ENCODE measurements around the gene MDC1. TPM values are rescaled to one million over a fixed set of nuclear protein-coding genes. Genes with fewer than 3 reads are reported as not detected.

MDC1 gene
- total and polyA plus RNA-seq, 2 of the 13 experiments (the other 11 are each of a cell fraction or from before 2014, with no cell fraction given): 8.4 to 14.0 TPM

DNA sequence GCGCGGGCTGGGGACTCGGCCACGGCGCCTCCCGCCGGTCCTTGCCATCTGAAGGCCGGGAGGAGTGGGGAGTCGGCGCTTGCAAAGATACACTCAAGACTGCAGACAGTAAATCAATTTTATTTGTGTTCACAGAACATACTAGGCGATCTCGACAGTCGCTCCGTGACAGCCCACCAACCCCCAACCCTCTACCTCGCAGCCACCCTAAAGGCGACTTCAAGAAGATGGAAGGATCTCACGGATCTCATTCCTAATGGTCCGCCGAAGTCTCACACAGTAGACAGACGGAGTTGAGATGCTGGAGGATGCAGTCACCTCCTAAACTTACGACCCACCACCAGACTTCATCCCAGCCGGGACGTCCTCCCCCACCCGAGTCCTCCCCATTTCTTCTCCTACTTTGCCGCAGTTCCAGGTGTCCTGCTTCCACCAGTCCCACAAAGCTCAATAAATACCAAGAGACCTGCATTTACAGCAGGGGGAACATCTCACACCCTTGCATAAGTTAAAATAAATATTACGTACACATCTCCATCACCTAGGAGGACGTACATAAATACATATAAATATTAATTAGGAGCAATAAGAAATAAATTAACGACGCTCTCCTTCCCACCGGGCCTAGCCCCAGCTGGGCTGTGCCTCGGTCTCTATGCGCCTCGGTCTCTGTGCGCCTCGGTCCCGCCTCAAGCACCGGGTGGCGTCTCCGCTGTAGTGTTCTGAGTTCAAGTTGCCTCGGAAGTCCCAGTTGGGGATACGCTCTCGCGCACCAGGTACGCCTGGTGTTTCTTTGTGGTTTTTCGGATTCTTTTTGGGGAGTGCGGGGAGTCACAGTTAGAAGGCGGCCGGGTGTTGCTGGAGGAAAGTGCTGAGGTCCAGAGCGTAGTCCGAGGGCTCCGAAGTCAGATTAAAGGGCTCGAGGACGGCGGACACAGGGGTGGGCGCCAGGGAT lies 26.3 kb upstream of the MDC1 start (continued):
- TF ChIP-seq KMT2B (CRISPR knock-in tag; IDR thresholded peaks at IDR 0.05) (no peak), ZNF839 (CRISPR knock-in tag; IDR thresholded peaks at IDR 0.05; ENCODE audit: borderline replicate concordance) (no peak), ZNF776 (CRISPR knock-in tag; IDR thresholded peaks at IDR 0.05) (no peak), TCF12 (IDR thresholded peaks at IDR 0.05) (no peak), TCF12 (CRISPR knock-in tag; IDR thresholded peaks at IDR 0.05) (no peak), KLF12 (CRISPR knock-in tag; IDR thresholded peaks at IDR 0.05; ENCODE audit: borderline replicate concordance) (no peak), ZNF12 (CRISPR knock-in tag; IDR thresholded peaks at IDR 0.05) (no peak), ZNF335 (CRISPR knock-in tag; IDR thresholded peaks at IDR 0.05) (no peak), ZMAT5 (CRISPR knock-in tag; IDR thresholded peaks at IDR 0.05; ENCODE audit: borderline replicate concordance, low read depth) (no peak; the same call in 1 of the 2 replicates), SMC3 (IDR thresholded peaks at IDR 0.05; ENCODE audit: low read length) (no peak), ZZZ3 (CRISPR knock-in tag; IDR thresholded peaks at IDR 0.05; ENCODE audit: borderline replicate concordance) (no peak; the same call in 1 of the 2 replicates), KLF9 (CRISPR knock-in tag; IDR thresholded peaks at IDR 0.05; ENCODE audit: low read depth) (no peak), CCDC6 (CRISPR knock-in tag; IDR thresholded peaks at IDR 0.05) (no peak), ZNF143 (CRISPR knock-in tag; IDR thresholded peaks at IDR 0.05) (no peak; the same call in none of the 2 replicates), ZNF792 (CRISPR knock-in tag; IDR thresholded peaks at IDR 0.05) (no peak), REPIN1 (CRISPR knock-in tag; IDR thresholded peaks at IDR 0.05; ENCODE audit: borderline replicate concordance, low read depth) (peak; percentile 1; the same call in 1 of the 2 replicates), ZNF530 (CRISPR knock-in tag; IDR thresholded peaks at IDR 0.05; ENCODE audit: low read depth) (no peak), JARID2 (CRISPR knock-in tag; IDR thresholded peaks at IDR 0.05; ENCODE audit: insufficient replicate concordance) (no peak), ARNT (IDR thresholded peaks at IDR 0.05) (no peak), ZNF180 (CRISPR knock-in tag; IDR thresholded peaks at IDR 0.05; ENCODE audit: borderline replicate concordance, low read depth) (0 out of 2 replicates have a peak, but pooled peaks have one; percentile 18), IKZF1 (IDR thresholded peaks at IDR 0.05) (no peak), ZNF746 (CRISPR knock-in tag; IDR thresholded peaks at IDR 0.05) (no peak), STAT5B (CRISPR knock-in tag; IDR thresholded peaks at IDR 0.05) (no peak), ZNF549 (CRISPR knock-in tag; IDR thresholded peaks at IDR 0.05) (no peak), ATF6 (CRISPR knock-in tag; conservative IDR thresholded peaks at IDR 0.05) (peak; percentile 51; the same call in 1 of the 2 replicates), NBN (conservative IDR thresholded peaks at IDR 0.05) (no peak), ZFP36L1 (CRISPR knock-in tag; IDR thresholded peaks at IDR 0.05) (no peak)
- TF ChIP-seq, protein P1, sequence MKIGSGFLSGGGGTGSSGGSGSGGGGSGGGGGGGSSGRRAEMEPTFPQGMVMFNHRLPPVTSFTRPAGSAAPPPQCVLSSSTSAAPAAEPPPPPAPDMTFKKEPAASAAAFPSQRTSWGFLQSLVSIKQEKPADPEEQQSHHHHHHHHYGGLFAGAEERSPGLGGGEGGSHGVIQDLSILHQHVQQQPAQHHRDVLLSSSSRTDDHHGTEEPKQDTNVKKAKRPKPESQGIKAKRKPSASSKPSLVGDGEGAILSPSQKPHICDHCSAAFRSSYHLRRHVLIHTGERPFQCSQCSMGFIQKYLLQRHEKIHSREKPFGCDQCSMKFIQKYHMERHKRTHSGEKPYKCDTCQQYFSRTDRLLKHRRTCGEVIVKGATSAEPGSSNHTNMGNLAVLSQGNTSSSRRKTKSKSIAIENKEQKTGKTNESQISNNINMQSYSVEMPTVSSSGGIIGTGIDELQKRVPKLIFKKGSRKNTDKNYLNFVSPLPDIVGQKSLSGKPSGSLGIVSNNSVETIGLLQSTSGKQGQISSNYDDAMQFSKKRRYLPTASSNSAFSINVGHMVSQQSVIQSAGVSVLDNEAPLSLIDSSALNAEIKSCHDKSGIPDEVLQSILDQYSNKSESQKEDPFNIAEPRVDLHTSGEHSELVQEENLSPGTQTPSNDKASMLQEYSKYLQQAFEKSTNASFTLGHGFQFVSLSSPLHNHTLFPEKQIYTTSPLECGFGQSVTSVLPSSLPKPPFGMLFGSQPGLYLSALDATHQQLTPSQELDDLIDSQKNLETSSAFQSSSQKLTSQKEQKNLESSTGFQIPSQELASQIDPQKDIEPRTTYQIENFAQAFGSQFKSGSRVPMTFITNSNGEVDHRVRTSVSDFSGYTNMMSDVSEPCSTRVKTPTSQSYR (CRISPR knock-in tag; IDR thresholded peaks at IDR 0.05; ENCODE audit: borderline replicate concordance): no peak; the same call in 1 of the 2 replicates

All from HepG2 (cell line).